CD1c-positive myeloid dendritic cell (primary cell): ENCODE data around the gene SYNPO2.
"Not testable (repeated sequence)": the region's sequence is repeated elsewhere in the genome, so short reads cannot be mapped to it uniquely, and the experiment has no call there.

Experiments
- DNase-seq: peaks from one replicate; pipeline ENCODE4 v3.0.0-alpha.2; 2016; ENCODE audit errors: extremely low spot score

The SYNPO2 gene

DNA sequence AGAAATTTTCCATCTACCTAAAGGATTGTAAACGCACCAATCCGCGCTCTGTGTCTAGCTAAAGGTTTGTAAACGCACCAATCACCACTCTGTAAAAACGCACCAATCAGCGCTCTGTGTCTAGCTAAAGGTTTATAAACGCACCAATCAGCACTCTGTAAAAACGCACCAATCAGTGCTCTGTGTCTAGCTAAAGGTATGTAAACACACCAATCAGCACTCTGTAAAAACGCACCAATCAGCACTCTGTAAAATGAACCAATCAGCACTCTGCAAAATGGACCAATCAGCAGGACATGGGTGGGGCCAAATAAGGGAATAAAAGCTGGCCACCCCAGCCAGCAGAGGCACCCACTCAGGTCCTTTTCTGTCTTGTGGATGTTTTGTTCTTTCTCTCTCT, 10.1 kb upstream of the SYNPO2 start:
- not testable (repeated sequence) for DNase-seq

DNA sequence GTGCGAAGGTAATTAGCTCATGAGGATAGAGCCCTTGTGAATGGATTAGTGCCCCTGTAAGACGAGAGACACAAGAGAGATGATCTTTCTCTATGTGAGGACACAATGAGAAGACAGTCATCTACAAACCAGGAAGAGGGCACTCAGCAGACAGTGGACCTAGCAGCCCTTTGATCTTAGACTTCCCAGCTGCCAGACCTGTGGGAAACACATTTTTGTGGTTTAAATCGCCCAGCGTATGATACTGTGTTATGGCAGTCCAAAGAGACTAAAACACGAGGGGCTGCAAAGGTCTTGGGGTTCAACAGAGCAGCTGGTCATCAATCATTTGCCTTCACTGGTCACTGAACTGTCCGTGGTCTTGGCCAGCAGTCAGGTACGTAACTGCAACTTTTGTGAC, 9.2 kb upstream of the SYNPO2 start:
- DNase-seq = no peak

DNA sequence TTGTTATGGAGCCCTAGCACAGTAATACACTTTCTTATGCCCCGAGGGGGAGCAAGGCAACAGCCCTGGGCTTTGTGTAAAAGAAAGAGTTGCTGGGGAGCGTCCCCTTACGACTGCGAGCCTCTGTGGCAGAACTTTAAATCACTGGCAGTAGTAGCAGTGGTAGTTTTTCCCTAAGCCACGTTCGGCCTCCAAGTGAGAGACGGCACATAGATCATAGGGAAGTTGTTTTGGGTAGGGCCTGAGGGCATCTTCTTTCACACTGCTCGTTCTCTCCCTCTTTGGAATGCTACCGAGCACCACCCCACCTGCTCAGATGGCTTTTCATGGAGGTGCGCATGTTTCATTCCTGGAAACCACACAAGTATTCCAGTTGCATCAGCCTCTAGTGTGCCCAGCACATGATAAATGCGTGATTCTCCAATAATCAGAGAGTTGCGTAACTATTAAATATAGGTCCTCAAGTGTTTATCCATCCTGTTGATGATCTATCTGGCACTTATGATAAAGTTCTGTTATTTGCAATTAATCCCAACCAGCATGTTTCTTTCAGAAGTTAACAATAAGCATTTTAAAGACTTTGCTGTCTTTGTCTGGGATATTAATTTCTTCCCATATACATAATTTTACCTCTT, 7.0 kb upstream of the SYNPO2 start:
- DNase-seq = no peak

DNA sequence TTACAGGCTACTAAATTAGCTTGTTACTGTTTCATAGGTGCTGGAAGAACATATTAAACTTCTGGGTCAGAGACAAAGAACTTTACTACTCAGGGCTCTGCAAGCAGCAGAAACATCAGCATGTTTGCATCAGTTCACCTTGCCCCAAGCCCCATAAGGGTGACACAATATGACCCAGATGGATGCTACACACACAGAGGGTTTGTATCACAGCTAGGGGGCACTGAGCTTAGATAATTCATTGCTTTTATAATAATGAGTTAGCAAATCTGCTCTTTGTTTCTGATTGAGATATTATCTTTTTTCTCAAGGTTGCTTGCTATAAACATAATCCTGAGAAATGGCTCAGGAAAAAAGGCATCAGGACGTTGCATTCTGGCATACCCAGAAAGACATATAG, 4.8 kb upstream of the SYNPO2 start:
- DNase-seq = no peak

DNA sequence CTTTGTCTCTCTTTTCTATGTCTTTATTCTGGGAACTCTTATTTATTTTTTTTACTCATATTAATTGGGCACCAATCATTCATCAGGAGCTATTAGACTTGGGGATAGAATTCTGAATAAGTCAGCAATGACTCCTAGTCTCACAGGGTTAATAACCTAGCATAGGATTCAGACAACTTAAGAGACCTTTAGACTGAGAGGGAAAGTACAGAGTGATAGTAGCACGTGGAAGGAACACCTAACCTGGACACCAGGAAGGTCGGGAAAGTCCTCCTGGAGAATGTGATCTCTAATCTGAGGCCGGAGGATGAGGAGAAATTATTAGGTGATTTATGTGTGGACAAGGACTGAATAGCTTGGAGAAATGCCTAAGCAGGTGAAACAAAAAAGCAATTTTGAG, 3.9 kb upstream of the SYNPO2 start:
- no peak for DNase-seq

DNA sequence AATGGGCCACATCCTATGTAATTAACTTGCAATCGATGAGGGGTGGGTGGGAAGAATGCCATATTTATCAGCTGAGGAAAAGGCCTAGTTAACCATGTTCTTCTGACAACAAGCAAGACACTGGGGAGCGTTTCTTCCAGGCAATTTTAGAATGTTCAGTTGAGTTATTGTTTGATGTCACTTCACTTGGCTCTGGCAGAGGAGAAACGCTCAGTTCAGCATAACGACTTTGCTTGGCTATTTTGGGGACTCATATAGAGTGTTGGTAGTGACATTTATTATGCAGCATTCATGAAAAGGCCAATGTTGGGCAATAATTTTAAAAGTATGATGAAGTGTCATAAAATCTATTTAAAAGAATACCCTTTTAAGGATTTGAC, 648 bp downstream of the SYNPO2 start:
- no peak for DNase-seq

DNA sequence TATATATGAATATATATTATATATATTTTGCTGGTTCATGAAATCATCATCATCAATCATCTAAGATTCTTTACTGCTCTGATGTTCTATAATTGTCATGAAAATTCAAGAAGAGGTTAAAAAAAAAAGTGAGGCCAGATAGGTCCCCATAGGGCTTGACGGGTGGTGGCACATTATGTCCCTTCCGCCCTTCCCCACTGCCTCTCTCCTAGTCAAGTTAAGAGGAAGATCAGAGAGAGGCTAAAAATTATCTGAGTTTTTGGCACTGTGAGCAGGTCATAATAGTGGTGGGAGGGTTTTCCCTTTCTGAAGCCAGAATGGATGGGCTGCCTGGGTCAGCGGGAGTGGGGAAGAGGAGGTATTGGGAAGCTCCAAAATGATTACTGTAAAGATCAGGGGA, 5.4 kb downstream of the SYNPO2 start:
- DNase-seq = no peak

DNA sequence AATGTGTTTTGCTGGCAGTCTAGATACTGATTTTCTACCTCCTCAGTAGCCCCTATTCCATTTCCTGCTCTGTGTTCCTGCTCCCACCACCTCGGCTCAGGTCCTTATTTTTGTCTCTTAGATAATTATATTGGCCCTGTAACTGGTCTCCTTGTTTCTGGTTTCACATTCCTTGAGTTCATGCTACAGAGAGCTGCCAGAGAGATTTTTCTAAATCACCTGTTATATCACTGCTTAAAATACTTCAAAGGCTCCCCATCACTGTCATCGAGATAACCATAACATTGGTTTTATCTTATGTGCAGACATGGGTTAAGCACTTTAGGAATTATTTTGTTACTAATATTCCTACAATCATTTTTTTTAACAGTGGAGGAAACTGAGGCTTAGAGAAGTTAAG, 9.6 kb downstream of the SYNPO2 start:
- no peak for DNase-seq

DNA sequence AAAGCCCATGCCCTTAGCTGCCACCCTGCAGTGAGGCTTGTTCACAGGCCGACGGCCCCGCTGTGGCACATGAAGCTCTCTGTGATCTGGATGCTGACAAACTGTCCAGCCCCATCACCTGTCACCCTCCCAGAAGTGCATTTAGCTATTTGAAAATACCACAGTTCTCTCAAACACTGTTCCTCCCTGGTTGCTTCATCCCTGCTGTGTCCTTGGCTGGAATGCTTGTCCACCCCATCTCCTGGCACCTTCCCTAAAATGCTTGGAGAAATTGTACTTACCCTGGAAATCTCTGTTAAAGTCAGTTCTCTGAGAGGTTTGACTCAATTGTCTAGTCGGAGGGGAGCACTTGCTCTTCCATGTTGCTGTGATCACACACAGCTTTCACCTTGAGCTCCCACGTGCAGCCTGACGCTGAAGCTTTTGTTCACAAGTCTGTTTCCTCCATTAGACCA, 10.1 kb downstream of the SYNPO2 start:
- no peak for DNase-seq

DNA sequence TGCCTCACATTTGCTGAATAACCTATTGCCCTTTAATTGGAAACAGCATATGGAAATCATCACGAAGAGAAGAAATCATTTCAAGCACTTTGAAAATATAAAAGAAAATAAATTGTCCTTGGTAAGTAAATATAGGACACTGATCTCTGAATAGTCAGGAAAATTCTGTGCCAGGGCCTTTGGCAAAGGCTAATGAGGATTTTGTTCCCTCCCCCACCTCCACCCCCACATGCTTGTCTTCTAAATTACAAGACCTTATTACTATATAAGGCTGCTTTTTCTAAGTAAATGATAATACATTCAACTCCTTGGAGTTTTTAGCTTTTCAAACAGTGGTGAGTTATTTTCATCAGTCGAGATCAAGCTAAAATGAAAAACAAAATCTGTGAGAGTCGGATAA, 15.8 kb downstream of the SYNPO2 start:
- DNase-seq = no peak

DNA sequence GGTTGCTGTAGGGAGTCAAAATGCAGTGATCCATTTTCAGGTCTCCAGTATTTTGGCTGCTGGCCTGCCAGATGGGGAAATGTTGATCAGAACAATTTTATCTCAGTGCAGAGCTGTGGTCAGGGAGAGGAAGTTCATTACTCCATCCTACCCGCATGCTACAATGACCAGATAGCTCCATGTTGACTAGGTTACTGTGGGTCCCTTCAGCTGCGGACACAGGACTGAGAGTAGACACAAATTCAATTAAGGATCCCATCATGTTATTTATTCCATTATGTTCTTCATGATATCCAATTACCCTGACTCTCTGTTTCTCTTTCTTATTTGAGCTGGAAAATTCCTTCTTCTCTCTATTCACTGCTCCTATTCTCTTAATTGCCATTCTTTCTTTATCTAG, 16.3 kb downstream of the SYNPO2 start:
- no peak for DNase-seq

DNA sequence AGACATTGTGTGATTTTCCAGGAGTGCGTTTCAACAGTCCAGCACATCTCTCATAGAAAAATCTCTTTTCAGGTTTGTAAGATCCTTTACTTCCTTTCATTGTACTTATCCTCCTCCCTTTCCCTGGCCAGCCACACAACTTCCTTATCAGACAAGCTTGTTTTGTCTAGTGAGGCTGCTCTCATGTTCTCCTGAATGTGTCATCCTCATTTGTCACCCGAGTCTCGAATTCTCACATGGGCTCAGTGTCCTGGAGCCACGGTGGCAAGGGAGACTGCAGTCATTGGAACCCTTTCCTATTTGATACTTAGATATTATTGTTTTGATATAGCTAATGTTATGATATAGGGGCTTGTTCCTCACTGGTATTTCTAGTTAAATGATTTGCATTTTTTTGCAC, 16.9 kb downstream of the SYNPO2 start:
- no peak for DNase-seq

DNA sequence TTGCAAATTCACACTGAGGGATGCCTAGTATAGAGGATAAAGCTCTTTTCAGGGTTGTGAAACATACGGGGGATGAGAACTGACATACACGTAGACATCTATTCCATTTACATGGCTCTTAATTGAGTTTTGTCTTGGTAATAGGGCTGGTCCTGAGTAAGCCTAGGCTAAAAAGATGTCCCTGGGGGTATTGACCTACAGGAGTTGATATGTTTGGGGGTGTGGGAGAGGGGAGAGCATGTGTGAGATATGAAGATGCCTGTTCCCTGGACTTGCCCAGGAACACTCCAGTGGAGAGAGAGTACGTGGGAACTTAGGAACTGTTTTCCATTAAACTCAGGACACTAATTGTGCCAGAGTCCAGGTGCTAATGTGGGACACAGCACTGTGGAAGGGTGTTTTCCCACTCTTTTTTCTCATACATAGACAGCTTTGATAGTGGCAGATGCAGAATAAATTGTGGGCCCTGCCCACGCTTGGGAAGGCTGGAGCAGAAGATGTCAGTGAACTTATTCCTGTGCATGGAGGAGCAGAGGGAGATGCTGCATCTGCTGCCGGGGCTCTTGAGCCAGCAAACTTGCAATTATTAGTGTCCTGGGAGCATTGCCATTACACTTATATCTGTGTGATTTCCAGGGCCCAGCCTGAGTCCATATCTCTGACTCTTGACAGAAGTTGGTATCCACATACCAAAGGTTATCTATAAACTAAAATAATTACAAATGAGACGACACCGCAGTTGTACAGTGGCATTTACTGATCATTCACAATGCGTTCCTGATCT, 20.7 kb downstream of the SYNPO2 start:
- DNase-seq = no peak

DNA sequence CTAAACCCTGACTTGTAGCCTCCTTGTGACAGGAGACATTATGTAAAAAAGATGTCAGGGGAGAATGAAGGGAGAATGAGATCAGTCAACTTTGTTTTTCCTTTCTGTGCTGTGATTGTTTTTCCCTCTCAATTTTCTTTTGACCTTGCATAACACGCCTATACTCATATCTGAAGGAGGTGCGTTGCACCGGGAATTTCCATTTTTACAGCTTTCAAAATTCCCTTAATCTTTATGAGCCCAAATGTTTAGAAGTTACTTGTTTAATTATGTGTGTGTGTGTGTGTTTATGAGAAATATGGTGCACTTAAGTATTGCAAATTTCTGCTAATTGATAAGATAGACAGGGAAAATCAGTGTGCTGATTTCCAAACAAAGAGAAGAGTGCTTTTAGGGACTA, 21.6 kb downstream of the SYNPO2 start:
- no peak for DNase-seq

DNA sequence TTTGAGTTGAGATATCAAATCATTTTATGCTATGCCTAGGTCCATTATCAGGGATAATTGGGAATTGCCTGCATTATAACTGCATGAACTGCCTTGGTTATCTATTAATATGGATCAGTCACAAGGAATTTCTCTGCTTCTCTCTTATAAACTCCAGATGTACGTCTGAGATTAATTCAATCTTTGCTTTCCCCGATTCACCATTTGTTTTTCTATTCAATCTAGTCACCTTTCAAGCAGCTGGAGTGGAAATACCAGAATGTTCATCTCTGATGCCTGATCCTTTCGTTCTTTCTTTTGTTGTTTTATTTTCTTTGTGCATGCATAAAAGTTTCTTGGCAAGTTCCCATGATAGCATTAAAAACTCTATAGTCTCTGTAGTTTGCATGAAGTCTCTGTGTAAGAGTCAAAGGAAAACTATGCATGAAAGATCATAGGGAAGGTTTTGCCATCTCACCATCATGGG, 22.6 kb downstream of the SYNPO2 start:
- DNase-seq = no peak

DNA sequence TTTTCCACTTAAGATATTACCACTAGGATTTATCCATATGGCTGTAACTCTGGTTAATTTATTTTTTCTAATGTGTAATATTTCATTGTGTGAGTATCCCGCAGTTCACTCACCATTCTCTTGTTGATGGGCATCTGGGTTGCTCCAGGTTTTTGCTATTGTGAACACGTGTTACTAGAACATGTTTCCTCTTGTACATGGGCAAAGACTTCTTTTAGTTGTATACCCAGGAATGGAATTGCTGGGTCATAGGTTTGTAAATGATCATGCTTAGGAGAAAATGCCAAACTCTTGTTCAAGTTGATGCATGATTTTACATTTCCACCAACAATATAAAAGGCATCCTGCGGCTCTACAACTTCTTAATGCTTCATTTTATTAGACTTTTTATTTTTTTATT, 26.8 kb downstream of the SYNPO2 start:
- no peak for DNase-seq

DNA sequence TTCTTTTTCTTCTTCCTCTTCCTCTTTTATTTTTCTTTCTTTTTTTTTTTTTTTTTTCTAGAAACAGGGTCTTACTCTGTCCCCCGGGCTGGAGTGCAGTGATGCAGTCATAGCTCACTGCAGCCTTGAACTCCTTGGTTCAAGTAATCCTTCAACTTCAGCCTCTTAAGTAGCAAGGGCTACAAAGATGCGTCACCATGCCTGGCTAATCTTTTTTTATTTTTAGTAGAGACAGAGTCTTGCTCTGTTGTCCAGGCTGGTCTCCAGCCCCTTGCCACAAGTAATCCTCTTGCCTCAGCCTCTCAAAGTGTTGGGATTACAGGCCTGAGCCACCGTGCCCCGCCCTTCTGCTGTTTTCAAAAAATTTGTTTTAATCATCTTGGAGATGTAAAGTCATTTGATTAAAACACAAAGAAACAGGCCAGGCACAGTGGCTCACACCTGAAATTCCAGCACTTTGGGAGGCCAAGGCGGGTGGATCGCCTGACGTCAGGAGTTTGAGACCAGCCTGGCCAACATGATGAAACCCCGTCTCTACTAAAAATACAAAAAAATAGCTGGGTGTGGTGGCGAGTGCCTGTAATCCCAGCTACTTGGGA, 28.1 kb downstream of the SYNPO2 start:
- no peak for DNase-seq

DNA sequence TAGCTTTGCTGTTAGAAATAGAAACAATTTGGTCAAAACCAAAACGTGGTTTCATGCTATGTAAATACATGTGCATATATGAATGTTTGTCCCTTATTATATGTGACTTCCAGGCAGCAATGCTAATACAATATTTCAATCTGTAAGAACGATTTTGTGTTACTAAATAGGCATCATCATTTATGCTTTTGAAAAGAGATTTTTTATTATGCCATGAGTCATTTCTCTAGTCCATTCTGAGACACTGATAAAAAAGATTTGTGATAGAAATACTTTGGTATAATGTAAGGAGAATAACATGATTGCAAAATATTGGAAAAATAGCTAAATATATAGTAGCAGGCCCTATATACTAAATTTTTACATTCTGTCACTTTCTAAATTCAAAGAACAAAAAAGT, 28.9 kb downstream of the SYNPO2 start:
- DNase-seq = no peak

DNA sequence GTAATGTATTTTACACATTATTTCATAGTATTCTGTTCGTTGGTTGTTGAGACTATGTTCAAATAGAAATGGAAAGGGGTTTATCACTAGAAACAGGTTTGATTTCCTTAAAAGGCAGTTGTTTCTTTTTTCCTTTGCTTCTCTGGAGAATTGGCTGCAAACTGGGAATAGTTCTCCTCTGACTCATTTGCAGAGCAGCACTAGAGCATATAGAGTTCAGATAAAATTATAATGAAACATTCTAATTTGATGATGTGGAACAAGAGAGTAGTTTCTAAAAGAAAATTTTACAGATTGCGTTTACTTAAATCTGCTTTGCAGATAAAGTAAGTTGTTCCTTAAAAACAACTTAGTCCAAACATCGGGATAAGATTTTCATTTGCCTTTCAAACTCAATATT, 29.7 kb downstream of the SYNPO2 start:
- DNase-seq = no peak

DNA sequence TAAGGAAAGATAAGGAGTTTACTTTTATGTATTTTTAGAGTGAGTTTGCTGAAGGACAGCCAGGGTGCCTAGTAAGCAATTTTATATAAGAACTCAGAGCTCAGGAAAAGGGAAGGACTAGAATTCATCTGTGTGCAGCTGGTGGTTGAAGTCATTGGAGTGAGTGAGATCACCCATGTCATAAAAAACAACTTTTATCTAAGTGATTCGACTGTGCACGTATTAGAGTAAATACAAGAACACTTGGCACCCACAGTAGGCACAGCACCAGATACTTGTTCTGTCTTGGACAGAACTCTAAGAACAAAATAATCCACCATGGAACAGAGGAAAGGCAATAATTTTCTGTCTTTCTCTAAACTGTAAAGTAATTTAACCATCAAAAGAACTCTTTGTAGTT, 31.6 kb downstream of the SYNPO2 start:
- no peak for DNase-seq

DNA sequence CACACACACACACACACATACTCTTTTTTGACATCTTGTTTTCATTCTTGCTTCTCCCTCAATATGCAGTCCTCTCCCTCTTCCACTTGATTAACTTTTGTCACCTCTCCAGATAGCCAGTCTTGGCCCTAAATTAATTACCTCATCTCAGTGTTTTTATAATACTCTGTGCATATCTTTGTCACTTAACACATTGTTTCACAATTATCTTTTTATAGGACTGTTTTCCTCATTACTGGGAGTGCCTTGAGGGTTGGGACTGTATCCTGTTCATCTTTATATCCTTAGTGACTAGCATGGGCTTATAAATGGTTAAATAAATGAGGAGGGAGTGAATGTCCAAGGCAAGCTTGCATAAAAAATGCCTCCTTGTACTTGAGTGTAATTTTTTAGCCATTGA, 33.1 kb downstream of the SYNPO2 start:
- DNase-seq = no peak

DNA sequence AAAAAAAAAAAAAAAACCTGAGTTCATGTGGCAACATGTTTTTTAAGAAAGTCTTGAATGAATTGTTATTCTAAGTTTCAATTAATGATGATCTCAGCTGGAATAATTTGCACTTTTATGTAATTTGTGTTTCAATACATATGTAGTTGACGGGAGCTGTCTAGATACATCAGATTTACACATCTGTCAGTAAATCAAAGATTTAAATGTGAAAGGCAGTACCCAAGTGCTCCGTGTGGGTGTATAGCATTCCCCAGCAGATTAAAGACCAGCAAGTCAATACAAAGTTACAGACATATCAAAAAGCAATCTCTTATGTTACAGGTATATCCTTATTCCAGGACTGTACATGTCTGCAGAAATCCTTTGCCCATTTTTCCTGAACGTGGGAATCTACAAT, 35.2 kb downstream of the SYNPO2 start:
- DNase-seq = no peak

DNA sequence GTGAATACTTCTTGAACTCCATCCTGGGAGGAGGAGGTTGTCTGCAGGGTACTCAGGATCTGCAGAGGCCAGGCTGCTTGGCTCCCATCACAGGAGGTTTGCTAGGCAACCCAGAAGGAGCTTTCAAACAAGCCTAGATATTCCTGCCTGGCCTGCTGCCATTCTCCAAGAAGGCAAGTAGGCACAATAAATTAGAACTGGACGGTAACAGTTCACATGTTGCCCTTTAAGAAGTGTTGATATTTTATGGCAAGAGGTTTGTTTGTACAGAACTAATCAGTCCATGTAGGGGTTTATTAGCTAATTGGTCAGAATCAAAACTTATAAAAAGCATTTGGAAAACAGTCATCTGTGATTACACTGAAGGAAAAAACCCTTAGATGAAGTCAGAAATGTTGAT, 39.3 kb downstream of the SYNPO2 start:
- no peak for DNase-seq
